WTC11 (cell line): Measurements from ENCODE around the gene USP2. TPM values are rescaled to one million over a fixed set of nuclear protein-coding genes. Genes with fewer than 3 reads are reported as not detected.

Experiments
- ATAC-seq: fragments of 200-7000 bp; cut with Tn5 transposase; 2 replicates; pipeline ENCODE4 v1.10.0; 2021; ENCODE audit warnings: mild to moderate bottlenecking, moderate library complexity
- CTCF ChIA-PET: fragments of 300-600 bp; sonication (Branson Sonifier 250); formaldehyde crosslinking; loops from one replicate; lab custom pipeline; 2021; ENCODE audit warnings: antibody characterized with exemption; lab: Charles Lee
- POLR2A ChIA-PET: fragments of 350-600 bp; sonication (Branson Sonifier 250); formaldehyde crosslinking; loops from one replicate; lab custom pipeline; 2021; ENCODE audit warnings: antibody characterized with exemption; lab: Charles Lee
- DNase-seq: peaks from one replicate; pipeline ENCODE4 v3.0.0; 2021; ENCODE audit warnings: low spot score
- H3K27ac Mint-ChIP-seq: 2 replicates; pipeline ENCODE4 v1.8.0; 2021; ENCODE audit warnings: mixed read lengths
- H3K27me3 Mint-ChIP-seq: 2 replicates; pipeline ENCODE4 v1.8.0; 2021; ENCODE audit warnings: low read depth, mild to moderate bottlenecking, moderate library complexity, mixed read lengths
- H3K36me3 Mint-ChIP-seq: 2 replicates; pipeline ENCODE4 v1.8.0; 2021; ENCODE audit warnings: mixed read lengths
- H3K4me1 Mint-ChIP-seq: 2 replicates; pipeline ENCODE4 v1.8.0; 2022; ENCODE audit warnings: mixed read lengths
- H3K4me3 Mint-ChIP-seq: 2 replicates; pipeline ENCODE4 v1.8.0; 2021; ENCODE audit warnings: mild to moderate bottlenecking, moderate library complexity, mixed read lengths
- H3K9me3 Mint-ChIP-seq: 2 replicates; pipeline ENCODE4 v1.8.0; 2021; ENCODE audit warnings: mixed read lengths
- AFF4 ChIP-seq: sonication (generic); formaldehyde crosslinking; IDR thresholded peaks from 2 replicates; pipeline ENCODE4 v1.8.1; 2023; ENCODE audit warnings: mild to moderate bottlenecking, missing genetic modification reagents, borderline replicate concordance
- CREM ChIP-seq: sonication (generic); formaldehyde crosslinking; IDR thresholded peaks from 2 replicates; pipeline ENCODE4 v1.8.1; 2022; ENCODE audit warnings: mild to moderate bottlenecking, missing genetic modification reagents, moderate library complexity
- E2F5 ChIP-seq: sonication (generic); formaldehyde crosslinking; IDR thresholded peaks from 2 replicates; pipeline ENCODE4 v1.8.1; 2022; ENCODE audit warnings: mild to moderate bottlenecking, moderate library complexity, missing genetic modification reagents
- FOXJ3 ChIP-seq: sonication (generic); formaldehyde crosslinking; IDR thresholded peaks from 2 replicates; pipeline ENCODE4 v1.9.0; 2021; ENCODE audit warnings: missing genetic modification reagents, mild to moderate bottlenecking, borderline replicate concordance
- GABPB1 ChIP-seq: sonication (generic); formaldehyde crosslinking; IDR thresholded peaks from 2 replicates; pipeline ENCODE4 v1.8.1; 2023; ENCODE audit warnings: mild to moderate bottlenecking, missing genetic modification reagents
- GRHL2 ChIP-seq: fragments of 250-450 bp; sonication (Bioruptor Pico); IDR thresholded peaks from 2 replicates; pipeline ENCODE4 v1.8.0; 2022; ENCODE audit warnings: mild to moderate bottlenecking, moderate library complexity; ENCODE audit not compliant: insufficient replicate concordance, severe bottlenecking
- HMGA2 ChIP-seq: fragments of 250-450 bp; sonication (Bioruptor Pico); IDR thresholded peaks from 2 replicates; pipeline ENCODE4 v1.4.0; 2021; ENCODE audit warnings: mild to moderate bottlenecking, moderate library complexity
- IRF2 ChIP-seq: sonication (generic); formaldehyde crosslinking; IDR thresholded peaks from 2 replicates; pipeline ENCODE4 v1.8.0; 2022; ENCODE audit warnings: low read depth, missing genetic modification reagents, borderline replicate concordance
- KAT7 ChIP-seq: sonication (generic); formaldehyde crosslinking; IDR thresholded peaks from 2 replicates; pipeline ENCODE4 v1.8.1; 2023; ENCODE audit warnings: missing genetic modification reagents, mild to moderate bottlenecking, borderline replicate concordance
- MYBL2 ChIP-seq: sonication (generic); formaldehyde crosslinking; IDR thresholded peaks from 2 replicates; pipeline ENCODE4 v1.8.1; 2023; ENCODE audit warnings: mild to moderate bottlenecking, moderate library complexity, missing genetic modification reagents
- NFATC4 ChIP-seq: fragments of 250-450 bp; sonication (Bioruptor Pico); IDR thresholded peaks from 2 replicates; pipeline ENCODE4 v1.9.0; 2021; ENCODE audit warnings: mild to moderate bottlenecking
- NFE2L1 ChIP-seq: sonication (generic); formaldehyde crosslinking; IDR thresholded peaks from 2 replicates; pipeline ENCODE4 v1.8.1; 2023; ENCODE audit warnings: missing genetic modification reagents
- NFYB ChIP-seq: sonication (generic); formaldehyde crosslinking; conservative IDR thresholded peaks from 2 replicates; pipeline ENCODE4 v1.8.0; 2022; ENCODE audit warnings: low read depth, missing genetic modification reagents
- OVOL2 ChIP-seq: fragments of 250-450 bp; sonication (Bioruptor Pico); IDR thresholded peaks from 2 replicates; pipeline ENCODE4 v1.9.0; 2021; ENCODE audit warnings: mild to moderate bottlenecking, borderline replicate concordance
- RORB ChIP-seq: fragments of 250-450 bp; sonication (Bioruptor Pico); IDR thresholded peaks from 2 replicates; pipeline ENCODE4 v1.9.0; 2021; ENCODE audit warnings: mild to moderate bottlenecking
- STAT6 ChIP-seq: sonication (generic); formaldehyde crosslinking; conservative IDR thresholded peaks from 2 replicates; pipeline ENCODE4 v1.8.1; 2023; ENCODE audit warnings: mild to moderate bottlenecking, low read depth, missing genetic modification reagents, moderate library complexity
- ZBTB43 ChIP-seq: sonication (generic); formaldehyde crosslinking; IDR thresholded peaks from 2 replicates; pipeline ENCODE4 v1.8.1; 2023; ENCODE audit warnings: mild to moderate bottlenecking, missing genetic modification reagents
- ZNF138 ChIP-seq: sonication (generic); formaldehyde crosslinking; conservative IDR thresholded peaks from 2 replicates; pipeline ENCODE4 v1.8.1; 2022; ENCODE audit warnings: mild to moderate bottlenecking, moderate library complexity, missing genetic modification reagents
- ZNF512 ChIP-seq: sonication (generic); formaldehyde crosslinking; IDR thresholded peaks from 2 replicates; pipeline ENCODE4 v1.8.1; 2022; ENCODE audit warnings: missing genetic modification reagents, borderline replicate concordance
- total RNA-seq: library from RNA; stranded (reverse); gene quantifications from 3 replicates; pipeline ENCODE4 v1.2.3, GENCODE V29; 2021

USP2 gene
- total RNA-seq, 1 experiment from 2014 or later, result 8.0 TPM

GRCh38 chr11:119404872-119405271, 23.4 kb upstream of the USP2 start (continued):
- TF ChIP-seq CREM, result no peak
- TF ChIP-seq ZNF512 (CRISPR knock-in tag), result no peak
- no peak for TF ChIP-seq STAT6 (CRISPR knock-in tag)
- no peak for TF ChIP-seq GRHL2
- no peak for TF ChIP-seq HMGA2
- TF ChIP-seq AFF4 (CRISPR knock-in tag), result no peak
- TF ChIP-seq ZBTB43 (CRISPR knock-in tag), result no peak
- TF ChIP-seq MYBL2 (CRISPR knock-in tag), result no peak
- no peak for TF ChIP-seq RORB
- TF ChIP-seq, all 79 proteins: peak for 0

- no peak for DNase-seq
- Mint-ChIP-seq H3K36me3 (peaks cover 14% of the 10 kb centered on the region), H3K4me3 (no peak overlapping the region), H3K27ac (no peak overlapping the region), H3K4me1 (0 out of 2 replicates have a peak, but pooled peaks cover 4% of the 10 kb centered on the region), H3K27me3 (peaks cover 3% of the 10 kb centered on the region; the same call in 1 of the 2 replicates), H3K9me3 (peaks cover 29% of the 10 kb centered on the region)
- CTCF ChIA-PET, result interaction anchor here (0.6 to 1.3 kb wide), 6 partner anchors 13 to 72 kb away, joined by 3 to 4 read pairs (median 3); no protein-coding TSS in a partner anchor
- POLR2A ChIA-PET, result interaction anchor here (0.6 kb wide), 1 partner anchor 13 kb away, joined by 4 read pairs; no protein-coding TSS in a partner anchor
- ATAC-seq, result no peak
- TF ChIP-seq IRF2 (CRISPR knock-in tag) (no peak), FOXJ3 (CRISPR knock-in tag) (no peak), CREM (no peak), AFF4 (CRISPR knock-in tag) (no peak), E2F5 (no peak), ZNF138 (CRISPR knock-in tag) (no peak), NFATC4 (CRISPR knock-in tag) (no peak), HMGA2 (no peak), KAT7 (CRISPR knock-in tag) (no peak), STAT6 (CRISPR knock-in tag) (no peak), NFYB (CRISPR knock-in tag) (no peak), OVOL2 (CRISPR knock-in tag) (no peak), GABPB1 (CRISPR knock-in tag) (no peak), NFE2L1 (CRISPR knock-in tag) (no peak)
Measured at GRCh38 chr11:119403021-119403420, 21.5 kb upstream of the USP2 start.
